K562 (cell line): ENCODE data around the gene HHIPL1. TPM values are rescaled to one million over a fixed set of nuclear protein-coding genes. Genes with fewer than 3 reads are reported as not detected.

Source experiments
- FOXM1 ChIP-seq, 2 experiments: fragments of 450-650 bp in 1 of 2; sonication (generic) in 1 of 2; formaldehyde crosslinking in 1 of 2; IDR thresholded peaks; 2 replicates each; pipeline versions ENCODE4 v1.6.1 to v1.9.0; 2017 to 2022; ENCODE audit warnings: low read depth in 2 of 2, mild to moderate bottlenecking in 2 of 2, missing genetic modification reagents in 1 of 2, moderate library complexity in 1 of 2
- GABPA ChIP-seq: fragments of 200-800 bp; sonication (Bioruptor generic); conservative IDR thresholded peaks from 2 replicates; pipeline ENCODE4 v1.6.1; 2016; ENCODE audit warnings: low read depth, missing genetic modification characterization, missing compliant biosample characterization
- GTF2E2 ChIP-seq: fragments of 200-800 bp; sonication (Bioruptor generic); IDR thresholded peaks from 2 replicates; pipeline ENCODE4 v1.6.1; 2016; ENCODE audit warnings: missing genetic modification characterization, missing compliant biosample characterization
- KAT8 ChIP-seq: fragments of 450-650 bp; IDR thresholded peaks from 2 replicates; pipeline ENCODE4 v1.6.1; 2016; ENCODE audit warnings: low read depth, mild to moderate bottlenecking
- MXI1 ChIP-seq: IDR thresholded peaks from 2 replicates; pipeline ENCODE4 v1.6.1; 2011; ENCODE audit warnings: low read depth, mild to moderate bottlenecking, improper control_type of control experiment, low read length
- POLR2AphosphoS5 ChIP-seq: IDR thresholded peaks from 2 replicates; pipeline ENCODE4 v1.6.1; 2011; ENCODE audit warnings: mild to moderate bottlenecking, low read depth, low read length, moderate library complexity; ENCODE audit not compliant: control insufficient read depth, insufficient read depth
- POU5F1 ChIP-seq: fragments of 150-350 bp; IDR thresholded peaks from 2 replicates; pipeline ENCODE4 v1.6.1; 2014; ENCODE audit warnings: borderline replicate concordance, low read length, low read depth, mild to moderate bottlenecking; ENCODE audit not compliant: partially characterized antibody
- SUPT5H ChIP-seq: fragments of 450-650 bp; IDR thresholded peaks from 2 replicates; pipeline ENCODE4 v1.6.1; 2016
- TAF1 ChIP-seq: IDR thresholded peaks from 2 replicates; pipeline ENCODE4 v1.6.1; 2011; ENCODE audit warnings: mild to moderate bottlenecking, low read length, moderate library complexity; ENCODE audit not compliant: insufficient read depth, control insufficient read depth, severe bottlenecking; ENCODE audit errors: extremely low read depth
- TBP ChIP-seq: optimal IDR thresholded peaks from 2 replicates; pipeline ENCODE3; 2011; ENCODE audit warnings: low read depth, low read length, improper control_type of control experiment
- TFAP4 ChIP-seq: sonication (generic); formaldehyde crosslinking; IDR thresholded peaks from 2 replicates; pipeline ENCODE4 v1.8.0; 2022; ENCODE audit warnings: missing genetic modification reagents, mild to moderate bottlenecking, moderate library complexity, borderline replicate concordance
- USF2 ChIP-seq: sonication (generic); formaldehyde crosslinking; IDR thresholded peaks from 2 replicates; pipeline ENCODE4 v1.5.0; 2020; ENCODE audit warnings: missing genetic modification reagents
- ZNF263 ChIP-seq: sonication (generic); formaldehyde crosslinking; IDR thresholded peaks from 2 replicates; pipeline ENCODE4 v1.8.0; 2022; ENCODE audit warnings: mild to moderate bottlenecking, missing genetic modification reagents, borderline replicate concordance
- ZNF41 ChIP-seq: fragments of 250-450 bp; sonication (Bioruptor Pico); conservative IDR thresholded peaks from 2 replicates; pipeline ENCODE4 v1.4.0; 2020; ENCODE audit warnings: mild to moderate bottlenecking
- ZSCAN32 ChIP-seq: fragments of 450-650 bp; formaldehyde crosslinking; IDR thresholded peaks from 2 replicates; pipeline ENCODE4 v1.4.0; 2020; ENCODE audit warnings: mild to moderate bottlenecking, moderate library complexity
- polyA plus RNA-seq, 8 experiments: library from polyadenylated mRNA; depleted of rRNA in 4 of 8; stranded (reverse) in 5 of 8; unstranded in 3 of 8; fragments of >200 nt; fragmentation: Nextera tagmentation in 2 of 8; fragmentation: Illumina TruSeq in 1 of 8; extraction: Ambion mirVana in 2 of 8; extraction: Trizol in 1 of 8; gene quantifications; 2 replicates each; pipeline versions ENCODE4 v1.2.1 to v1.2.3, GENCODE V29; 2011 to 2014; ENCODE audit warnings: inconsistent platforms in 1 of 8, missing spikeins in 1 of 8
- total RNA-seq, 7 experiments: library from RNA; depleted of rRNA in 6 of 7; stranded (reverse); fragments of >200 nt in 6 of 7; fragmentation: Illumina TruSeq in 2 of 7; extraction: Trizol in 2 of 7; gene quantifications; 2 replicates each; pipeline versions ENCODE4 v1.2.1 to v1.2.3, GENCODE V29; 2011 to 2021; ENCODE audit warnings: low replicate concordance in 1 of 7
- TF ChIP-seq, protein P1 (sequence below): sonication (generic); formaldehyde crosslinking; IDR thresholded peaks from 2 replicates; pipeline ENCODE4 v1.8.1; 2022; ENCODE audit warnings: missing genetic modification reagents
- TF ChIP-seq, protein P2 (sequence below): sonication (generic); formaldehyde crosslinking; IDR thresholded peaks from 2 replicates; pipeline ENCODE4 v1.8.1; 2023; ENCODE audit warnings: mild to moderate bottlenecking, missing genetic modification reagents
- TF ChIP-seq, protein P3 (sequence below): fragments of 450-650 bp; IDR thresholded peaks from 2 replicates; pipeline ENCODE4 v1.6.1; 2016; ENCODE audit warnings: antibody characterized with exemption
- TF ChIP-seq, protein P4 (sequence below): fragments of 250-450 bp; sonication (Bioruptor Pico); IDR thresholded peaks from 2 replicates; pipeline ENCODE4 v1.8.0; 2022; ENCODE audit warnings: moderate library complexity, mild to moderate bottlenecking, inconsistent platforms

HHIPL1 gene
- total and polyA plus RNA-seq, 9 of the 15 experiments (the other 6 are each of a cell fraction or from before 2014, with no cell fraction given) = not detected

DNA sequence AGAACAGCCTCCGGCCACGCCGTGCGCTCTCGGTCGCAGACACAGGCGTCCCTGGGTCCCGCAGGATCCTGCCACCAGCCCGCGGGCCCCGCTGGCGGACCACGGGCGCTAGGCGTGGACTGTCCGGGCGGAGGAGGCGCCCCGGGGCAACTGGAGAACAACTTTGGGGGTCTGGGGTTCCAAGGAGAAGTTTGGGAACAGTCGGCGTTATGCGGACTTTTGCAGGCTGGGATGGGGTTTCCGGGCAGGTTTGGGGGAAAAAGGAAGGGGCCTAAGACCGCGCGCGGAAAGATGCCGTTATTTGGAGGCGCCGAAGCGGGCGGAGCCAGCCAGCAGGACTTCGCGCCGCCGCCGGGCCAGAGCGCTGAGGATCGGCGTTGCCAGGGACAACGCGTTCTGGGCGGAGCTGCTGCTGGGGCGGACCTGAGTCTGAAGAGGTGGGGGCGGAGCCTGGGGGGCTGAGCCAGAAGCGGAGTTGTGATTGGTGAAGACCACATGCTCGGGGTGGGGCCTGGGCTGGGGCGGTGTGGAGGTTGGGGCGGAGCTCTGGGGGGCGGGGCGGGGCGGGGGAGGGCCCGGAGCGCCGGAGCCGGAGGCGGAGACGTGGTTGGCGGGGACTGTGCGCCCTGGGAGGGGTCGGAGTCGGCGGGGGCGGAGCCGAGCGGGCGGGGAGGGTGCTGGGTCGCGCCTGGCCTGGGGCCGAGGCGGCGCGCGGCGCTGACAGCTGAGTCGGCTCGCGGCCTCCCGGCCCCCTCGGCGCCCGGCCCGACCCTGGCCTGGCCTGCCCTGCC, 38.9 kb downstream of the HHIPL1 start, which contains the start of gene CYP46A1 (continued):
- TF ChIP-seq, protein P1, sequence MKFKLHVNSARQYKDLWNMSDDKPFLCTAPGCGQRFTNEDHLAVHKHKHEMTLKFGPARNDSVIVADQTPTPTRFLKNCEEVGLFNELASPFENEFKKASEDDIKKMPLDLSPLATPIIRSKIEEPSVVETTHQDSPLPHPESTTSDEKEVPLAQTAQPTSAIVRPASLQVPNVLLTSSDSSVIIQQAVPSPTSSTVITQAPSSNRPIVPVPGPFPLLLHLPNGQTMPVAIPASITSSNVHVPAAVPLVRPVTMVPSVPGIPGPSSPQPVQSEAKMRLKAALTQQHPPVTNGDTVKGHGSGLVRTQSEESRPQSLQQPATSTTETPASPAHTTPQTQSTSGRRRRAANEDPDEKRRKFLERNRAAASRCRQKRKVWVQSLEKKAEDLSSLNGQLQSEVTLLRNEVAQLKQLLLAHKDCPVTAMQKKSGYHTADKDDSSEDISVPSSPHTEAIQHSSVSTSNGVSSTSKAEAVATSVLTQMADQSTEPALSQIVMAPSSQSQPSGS = no peak
- peak; percentile 64; the same call in 1 of the 2 replicates for TF ChIP-seq GABPA (tag)
- TF ChIP-seq TFAP4 (CRISPR knock-in tag) = peak; percentile 63; the same call in 1 of the 2 replicates
- TF ChIP-seq ZNF263 (CRISPR knock-in tag) = no peak
- peak; percentile 48; the same call in 1 of the 2 replicates for TF ChIP-seq POLR2AphosphoS5
- peak; percentile 27; the same call in 1 of the 2 replicates for TF ChIP-seq USF2 (CRISPR knock-in tag)
- no peak for TF ChIP-seq FOXM1 (IDR thresholded peaks at IDR 0.05; ENCODE audit: low read depth)
- TF ChIP-seq FOXM1 (CRISPR knock-in tag; IDR thresholded peaks at IDR 0.05; ENCODE audit: low read depth) = no peak
- TF ChIP-seq ZNF41 (CRISPR knock-in tag) = no peak
- no peak for TF ChIP-seq MXI1
- TF ChIP-seq TAF1 = peak; percentile 45
- TF ChIP-seq POU5F1 = no peak
- peak; percentile 64 for TF ChIP-seq SUPT5H
- TF ChIP-seq, protein P2, sequence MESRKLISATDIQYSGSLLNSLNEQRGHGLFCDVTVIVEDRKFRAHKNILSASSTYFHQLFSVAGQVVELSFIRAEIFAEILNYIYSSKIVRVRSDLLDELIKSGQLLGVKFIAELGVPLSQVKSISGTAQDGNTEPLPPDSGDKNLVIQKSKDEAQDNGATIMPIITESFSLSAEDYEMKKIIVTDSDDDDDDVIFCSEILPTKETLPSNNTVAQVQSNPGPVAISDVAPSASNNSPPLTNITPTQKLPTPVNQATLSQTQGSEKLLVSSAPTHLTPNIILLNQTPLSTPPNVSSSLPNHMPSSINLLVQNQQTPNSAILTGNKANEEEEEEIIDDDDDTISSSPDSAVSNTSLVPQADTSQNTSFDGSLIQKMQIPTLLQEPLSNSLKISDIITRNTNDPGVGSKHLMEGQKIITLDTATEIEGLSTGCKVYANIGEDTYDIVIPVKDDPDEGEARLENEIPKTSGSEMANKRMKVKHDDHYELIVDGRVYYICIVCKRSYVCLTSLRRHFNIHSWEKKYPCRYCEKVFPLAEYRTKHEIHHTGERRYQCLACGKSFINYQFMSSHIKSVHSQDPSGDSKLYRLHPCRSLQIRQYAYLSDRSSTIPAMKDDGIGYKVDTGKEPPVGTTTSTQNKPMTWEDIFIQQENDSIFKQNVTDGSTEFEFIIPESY (CRISPR knock-in tag) = no peak
- TF ChIP-seq ZSCAN32 = no peak
- TF ChIP-seq GTF2E2 (tag) = no peak
- TF ChIP-seq, protein P3, sequence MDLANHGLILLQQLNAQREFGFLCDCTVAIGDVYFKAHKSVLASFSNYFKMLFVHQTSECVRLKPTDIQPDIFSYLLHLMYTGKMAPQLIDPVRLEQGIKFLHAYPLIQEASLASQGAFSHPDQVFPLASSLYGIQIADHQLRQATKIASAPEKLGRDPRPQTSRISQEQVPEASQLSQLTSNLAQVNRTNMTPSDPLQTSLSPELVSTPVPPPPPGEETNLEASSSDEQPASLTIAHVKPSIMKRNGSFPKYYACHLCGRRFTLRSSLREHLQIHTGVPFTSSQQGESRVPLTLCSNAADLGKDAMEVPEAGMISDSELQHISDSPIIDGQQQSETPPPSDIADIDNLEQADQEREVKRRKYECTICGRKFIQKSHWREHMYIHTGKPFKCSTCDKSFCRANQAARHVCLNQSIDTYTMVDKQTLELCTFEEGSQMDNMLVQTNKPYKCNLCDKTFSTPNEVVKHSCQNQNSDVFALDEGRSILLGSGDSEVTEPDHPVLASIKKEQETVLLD = no peak
- TF ChIP-seq TBP = peak; percentile 51
- TF ChIP-seq, protein P4, sequence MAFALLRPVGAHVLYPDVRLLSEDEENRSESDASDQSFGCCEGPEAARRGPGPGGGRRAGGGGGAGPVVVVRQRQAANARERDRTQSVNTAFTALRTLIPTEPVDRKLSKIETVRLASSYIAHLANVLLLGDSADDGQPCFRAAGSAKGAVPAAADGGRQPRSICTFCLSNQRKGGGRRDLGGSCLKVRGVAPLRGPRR (CRISPR knock-in tag) = no peak
- TF ChIP-seq KAT8 = no peak
